ACHN (cell line): ENCODE data around the gene ZNF732.
"Not testable (repeated sequence)": the region's sequence is repeated elsewhere in the genome, so short reads cannot be mapped to it uniquely, and the experiment has no call there.

Source experiments
- DNase-seq: peaks from one replicate; pipeline ENCODE4 v3.0.0-alpha.2; 2015
- in situ Hi-C: cut with HindIII; loops from 2 replicates; pipeline ENCODE4 v1.10.0; 2017; ENCODE audit warnings: low sequenced_read_pairs, low pct_ligation_motif_present, low pct_unique_long_range_greater_than_20kb

Gene ZNF732

GRCh38 chr4:271492-272103 is 33.7 kb downstream of the ZNF732 start:
- DNase-seq: no peak
- in situ Hi-C loops: no loop called here

GRCh38 chr4:259240-259639 is 46.0 kb downstream of the ZNF732 start:
- DNase-seq, in situ Hi-C loops: not testable (repeated sequence)

GRCh38 chr4:256492-256891 is 48.8 kb downstream of the ZNF732 start:
- in situ Hi-C loops: no loop called here
- DNase-seq: no peak

GRCh38 chr4:253936-254756 is 51.1 kb downstream of the ZNF732 start:
- no peak for DNase-seq
- in situ Hi-C loops: no loop called here

- DNase-seq: no peak
- in situ Hi-C loops: no loop called here
Measured at GRCh38 chr4:252065-252601, 53.1 kb downstream of the ZNF732 start.

- in situ Hi-C loops: no loop called here
- DNase-seq: peak; percentile 29
Measured at GRCh38 chr4:244471-244870, 60.8 kb downstream of the ZNF732 start.

- no peak for DNase-seq
- in situ Hi-C loops: no loop called here
Measured at GRCh38 chr4:243426-243825, 61.8 kb downstream of the ZNF732 start.

- peak; percentile 52 for DNase-seq
- in situ Hi-C loops: no loop called here
Measured at GRCh38 chr4:242121-242848, 63.0 kb downstream of the ZNF732 start.

- in situ Hi-C loops, DNase-seq: not testable (repeated sequence)
Measured at GRCh38 chr4:241411-241810, 63.9 kb downstream of the ZNF732 start.

- no peak for DNase-seq
- in situ Hi-C loops: no loop called here
Measured at GRCh38 chr4:236028-236427, 69.2 kb downstream of the ZNF732 start.

- in situ Hi-C loops: no loop called here
Measured at GRCh38 chr4:234178-234577, 71.1 kb downstream of the ZNF732 start.

GRCh38 chr4:223913-224497 is 81.3 kb downstream of the ZNF732 start:
- no peak for DNase-seq
- in situ Hi-C loops: no loop called here

More at GRCh38 chr4:234178-234577, 71.1 kb downstream of the ZNF732 start:
- DNase-seq: no peak
